ENCODE results near the gene NT5C2.

DNA sequence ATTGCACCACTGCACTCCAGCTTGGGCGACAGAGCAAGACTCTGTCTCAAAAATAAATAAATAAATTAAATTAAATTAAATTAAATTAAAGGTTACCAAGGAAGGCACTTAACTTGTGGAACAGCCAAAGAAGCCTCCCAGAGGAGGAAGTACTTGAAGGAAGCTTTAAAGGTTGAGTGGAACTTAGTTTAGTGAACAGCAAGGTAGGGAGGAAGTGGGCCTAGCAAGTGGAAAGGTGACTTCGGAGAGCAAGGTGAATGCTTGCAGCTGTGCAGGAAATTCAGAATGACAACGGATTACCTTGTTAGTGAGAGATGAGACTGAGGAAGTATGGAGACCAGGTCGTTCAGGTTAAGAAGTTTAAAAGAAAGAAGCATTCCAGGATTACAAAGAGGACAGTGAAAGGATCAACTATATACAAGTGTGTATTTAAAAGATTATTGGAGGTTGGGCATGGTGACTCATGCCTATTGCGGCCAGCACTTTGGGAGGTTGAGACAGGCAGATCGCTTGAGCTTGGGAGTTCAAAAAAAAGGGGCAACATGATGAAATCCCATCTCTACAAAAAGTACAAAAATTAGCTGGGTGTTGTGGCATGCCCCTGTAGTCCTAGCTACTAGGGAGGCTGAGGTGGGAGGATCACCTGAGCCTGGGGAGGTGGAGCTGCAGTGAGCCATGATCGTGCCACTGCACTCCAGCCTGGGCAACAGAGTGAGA lies 39.9 kb upstream of the NT5C2 start:
- TF ChIP-seq, protein P1, sequence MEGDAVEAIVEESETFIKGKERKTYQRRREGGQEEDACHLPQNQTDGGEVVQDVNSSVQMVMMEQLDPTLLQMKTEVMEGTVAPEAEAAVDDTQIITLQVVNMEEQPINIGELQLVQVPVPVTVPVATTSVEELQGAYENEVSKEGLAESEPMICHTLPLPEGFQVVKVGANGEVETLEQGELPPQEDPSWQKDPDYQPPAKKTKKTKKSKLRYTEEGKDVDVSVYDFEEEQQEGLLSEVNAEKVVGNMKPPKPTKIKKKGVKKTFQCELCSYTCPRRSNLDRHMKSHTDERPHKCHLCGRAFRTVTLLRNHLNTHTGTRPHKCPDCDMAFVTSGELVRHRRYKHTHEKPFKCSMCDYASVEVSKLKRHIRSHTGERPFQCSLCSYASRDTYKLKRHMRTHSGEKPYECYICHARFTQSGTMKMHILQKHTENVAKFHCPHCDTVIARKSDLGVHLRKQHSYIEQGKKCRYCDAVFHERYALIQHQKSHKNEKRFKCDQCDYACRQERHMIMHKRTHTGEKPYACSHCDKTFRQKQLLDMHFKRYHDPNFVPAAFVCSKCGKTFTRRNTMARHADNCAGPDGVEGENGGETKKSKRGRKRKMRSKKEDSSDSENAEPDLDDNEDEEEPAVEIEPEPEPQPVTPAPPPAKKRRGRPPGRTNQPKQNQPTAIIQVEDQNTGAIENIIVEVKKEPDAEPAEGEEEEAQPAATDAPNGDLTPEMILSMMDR (IDR thresholded peaks at IDR 0.05): no peak
- TF ChIP-seq POLR2A (IDR thresholded peaks at IDR 0.05) (no peak), POLR2AphosphoS5 (IDR thresholded peaks at IDR 0.05) (no peak)
